SHP77 treated with DMSO at 0.1 percent for 48 hours (cell line): ENCODE results near the gene ANKS4B.
"Not testable (repeated sequence)": the region's sequence is repeated elsewhere in the genome, so short reads cannot be mapped to it uniquely, and the experiment has no call there.

Source experiments
- DNase-seq: peaks from one replicate; lab custom pipeline; 2025; lab: John Stamatoyannopoulos, UW

Gene ANKS4B

DNA sequence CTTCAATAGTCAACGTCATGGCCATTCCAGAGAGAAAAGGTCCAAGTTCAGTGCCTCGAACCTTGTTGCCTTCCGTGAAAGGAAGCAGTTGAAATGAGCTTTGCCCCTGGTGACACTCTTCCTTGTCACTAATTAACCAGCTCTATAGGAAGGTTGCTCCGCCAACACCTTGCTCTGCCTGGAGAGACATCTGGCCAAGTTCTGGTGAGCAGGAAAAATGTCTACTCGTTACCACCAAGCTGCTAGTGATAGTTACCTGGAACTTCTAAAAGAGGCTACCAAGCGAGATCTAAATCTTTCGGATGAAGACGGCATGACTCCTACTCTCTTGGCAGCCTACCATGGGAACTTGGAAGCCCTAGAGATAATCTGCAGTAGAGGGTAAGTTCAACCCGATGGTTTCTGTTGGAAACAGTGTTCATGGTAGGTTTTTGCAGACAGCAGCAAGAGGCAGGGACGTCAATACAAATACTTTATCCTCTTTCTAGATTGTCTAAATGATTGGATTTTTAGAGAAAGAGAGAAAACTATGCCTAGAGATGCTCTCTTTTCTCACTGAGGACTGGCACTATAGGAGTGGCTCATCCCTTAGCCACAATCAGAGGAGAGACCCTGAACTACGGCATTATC, at the start of gene ANKS4B:
ANKS4B (plus strand) TSS at position 179 of the 630 bp plus-strand sequence; CDS start at position 218, 39 bp downstream.
- DNase-seq, result no peak

DNA sequence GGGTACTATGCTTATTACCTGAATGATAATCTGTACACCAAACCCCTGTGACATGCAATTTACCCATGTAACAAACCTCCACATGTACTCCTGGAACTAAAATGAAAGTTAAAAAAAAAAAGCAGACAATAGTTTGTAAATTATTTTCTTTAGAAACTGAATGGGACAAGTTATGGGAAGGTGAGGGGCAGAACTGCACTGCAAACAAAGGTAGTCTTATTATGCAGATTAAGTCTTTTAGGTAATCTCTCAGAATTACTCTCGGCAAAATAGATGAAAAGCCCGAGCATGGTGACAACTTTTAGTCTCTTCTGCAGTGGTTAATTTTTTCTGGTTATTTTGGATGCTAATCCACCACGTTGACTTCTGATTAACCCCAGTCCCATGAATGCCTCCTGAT, 49.5 kb upstream of the ANKS4B start:
- no peak for DNase-seq

- no peak for DNase-seq
Observed at GRCh38 chr16:21184834-21185233, 48.7 kb upstream of the ANKS4B start.

- no peak for DNase-seq
Observed at GRCh38 chr16:21185659-21186325, 47.7 kb upstream of the ANKS4B start.

GRCh38 chr16:21186326-21186691, 47.2 kb upstream of the ANKS4B start:
- no peak for DNase-seq

GRCh38 chr16:21189311-21189710, 44.2 kb upstream of the ANKS4B start:
- DNase-seq, result no peak

DNA sequence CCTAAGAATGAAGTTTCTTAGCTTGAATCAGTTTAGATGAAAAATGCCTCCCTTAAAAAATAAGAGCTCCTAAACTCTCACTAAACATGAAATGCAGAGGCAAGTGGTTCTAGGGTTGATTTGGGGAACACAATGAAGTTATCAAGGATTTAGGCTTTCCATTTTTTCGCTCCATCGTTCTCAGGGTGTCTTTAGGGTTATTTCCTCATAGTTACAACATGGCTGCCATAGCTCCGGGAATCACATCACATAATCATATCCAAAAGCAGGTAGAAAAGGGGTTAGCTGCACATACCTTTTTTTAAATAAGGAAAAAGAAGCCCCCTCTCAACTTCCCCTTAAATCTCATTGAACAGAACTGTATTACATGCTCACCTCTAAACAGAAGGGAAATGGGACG, 43.5 kb upstream of the ANKS4B start:
- DNase-seq, result no peak

DNA sequence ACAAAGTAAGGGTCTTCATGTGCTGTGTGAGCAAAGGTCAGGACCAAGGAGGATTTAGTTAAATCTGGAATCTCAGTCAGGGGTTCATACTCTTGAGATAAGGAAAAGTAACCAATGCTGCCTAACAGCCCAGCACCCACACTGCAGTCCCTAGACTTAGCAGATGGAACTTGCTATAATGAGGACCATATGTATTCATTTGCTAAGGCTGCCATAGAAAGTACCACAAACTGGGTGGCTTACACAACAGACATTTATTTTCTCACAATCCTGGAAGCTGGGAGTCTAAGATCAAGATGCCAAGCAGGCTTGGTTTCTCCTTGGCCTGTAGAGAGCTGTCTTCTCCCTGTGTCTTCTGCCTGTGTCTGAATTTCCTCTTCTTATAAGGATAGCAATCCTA, 42.9 kb upstream of the ANKS4B start:
- no peak for DNase-seq

GRCh38 chr16:21192991-21193390, 40.5 kb upstream of the ANKS4B start:
- DNase-seq, result no peak

GRCh38 chr16:21194771-21195301, 38.7 kb upstream of the ANKS4B start:
- no peak for DNase-seq

- not testable (repeated sequence) for DNase-seq
Observed at GRCh38 chr16:21195330-21195729, 38.2 kb upstream of the ANKS4B start.

DNA sequence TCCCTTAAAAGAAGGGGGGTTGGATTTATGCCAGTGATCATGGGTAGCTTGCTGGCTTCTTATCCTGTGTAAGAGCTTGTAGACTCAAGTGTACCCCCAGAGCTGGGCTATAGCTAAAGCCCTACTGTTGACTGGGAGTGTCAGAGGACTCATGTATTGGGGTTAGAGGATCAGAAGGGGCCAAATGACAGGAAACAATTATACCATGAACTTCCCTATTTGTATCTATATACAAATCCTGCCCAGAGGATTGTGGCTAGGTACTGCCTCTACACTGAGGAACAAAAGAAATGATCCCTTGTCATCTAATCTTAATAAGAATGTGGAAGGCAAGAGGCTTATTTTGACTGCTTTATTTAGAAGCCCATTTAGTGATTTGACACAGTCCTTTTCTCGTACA, 36.4 kb upstream of the ANKS4B start:
- no peak for DNase-seq

DNA sequence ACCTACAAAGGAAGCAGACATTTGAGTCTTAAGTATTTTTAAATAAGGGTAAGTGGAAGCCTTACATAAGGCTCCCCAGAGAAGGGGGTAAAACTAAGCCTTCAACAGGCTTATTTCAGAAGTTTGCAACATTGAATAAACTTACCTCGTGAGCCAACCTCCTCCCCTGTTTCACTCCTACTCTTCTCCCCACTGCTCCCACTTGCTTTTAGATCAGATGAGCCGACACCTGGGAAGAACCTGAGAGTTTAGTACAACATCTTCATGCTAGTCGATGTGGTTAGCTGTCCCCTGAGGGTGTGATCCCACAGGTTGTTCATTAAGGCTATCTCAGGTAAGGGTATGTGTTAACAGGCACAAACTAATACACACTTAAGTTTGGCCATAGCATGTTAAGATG, 35.9 kb upstream of the ANKS4B start:
- DNase-seq, result no peak

DNA sequence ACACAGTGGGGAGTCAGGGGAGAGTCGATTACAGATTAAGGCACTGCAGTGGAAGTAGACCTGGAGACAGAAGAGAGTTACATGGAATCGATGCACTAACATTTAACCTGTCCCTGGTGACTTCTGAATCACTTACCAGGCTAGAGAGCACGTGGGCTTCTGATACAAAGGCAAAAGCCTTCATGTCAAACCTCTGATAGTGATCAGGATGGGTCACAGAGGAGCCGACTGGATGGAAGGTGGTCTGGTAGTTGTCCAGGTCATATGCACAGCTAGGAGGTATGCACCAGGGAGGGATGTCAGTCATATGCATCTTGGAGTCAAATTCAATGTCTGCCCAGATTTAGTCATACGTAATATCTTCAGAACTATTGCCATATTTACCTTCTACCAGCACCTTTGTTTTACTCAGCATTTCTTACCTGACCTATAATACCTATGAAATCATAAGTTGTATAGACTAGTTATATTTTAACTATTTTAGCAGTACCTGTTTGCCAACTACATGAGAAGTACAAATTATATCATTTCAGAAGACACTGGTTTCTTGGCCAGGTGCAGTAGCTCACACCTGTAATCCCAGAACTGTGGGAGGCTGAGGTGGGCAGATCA, 33.8 kb upstream of the ANKS4B start:
- DNase-seq, result no peak

- no peak for DNase-seq
Observed at GRCh38 chr16:21203155-21203797, 30.2 kb upstream of the ANKS4B start.

DNA sequence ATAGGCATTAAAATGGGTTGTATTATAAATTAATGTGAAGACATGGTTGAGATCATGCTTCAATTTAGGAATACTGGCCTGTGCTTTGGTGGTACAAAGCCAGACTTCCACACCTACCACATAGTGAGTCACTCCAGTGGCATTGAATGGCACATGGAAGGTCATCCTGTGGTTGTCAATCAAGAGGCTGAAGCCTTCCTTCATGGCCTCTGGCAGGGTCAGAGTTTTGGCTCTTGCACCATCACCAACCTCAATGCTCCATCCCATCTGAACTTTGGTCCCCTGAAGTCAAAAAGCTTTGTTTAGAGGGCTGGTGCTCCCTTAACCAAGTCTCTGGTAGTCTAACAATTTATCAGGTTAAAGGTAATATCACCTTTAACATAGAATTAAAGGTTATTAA, 28.2 kb upstream of the ANKS4B start:
- no peak for DNase-seq

DNA sequence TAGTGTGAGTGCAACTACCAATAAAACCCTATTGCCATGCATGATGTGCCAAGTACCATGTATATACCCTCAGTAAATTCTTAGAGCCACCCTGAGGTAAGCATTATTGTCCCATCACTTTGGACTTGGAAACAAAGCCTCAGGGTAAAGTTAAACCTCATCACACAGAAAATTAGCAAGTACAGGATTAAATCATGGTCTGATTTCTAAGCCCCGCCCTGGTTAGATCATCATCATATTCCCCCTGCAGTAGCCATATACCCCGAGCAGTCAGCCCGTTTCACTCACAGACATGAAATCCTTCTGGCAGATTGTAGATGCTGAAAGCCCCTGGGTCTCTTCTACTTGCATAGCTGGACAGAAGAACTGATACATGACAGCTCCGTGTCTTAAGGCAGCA, 26.9 kb upstream of the ANKS4B start:
- DNase-seq, result no peak

GRCh38 chr16:21208446-21209230, 24.9 kb upstream of the ANKS4B start:
- DNase-seq, result no peak

GRCh38 chr16:21211486-21211885, 22.0 kb upstream of the ANKS4B start, which contains the start of gene ZP2:
Gene ZP2 (minus strand): TSS chr16:21211574. CDS start chr16:21211547, 27 bp downstream.
- no peak for DNase-seq

DNA sequence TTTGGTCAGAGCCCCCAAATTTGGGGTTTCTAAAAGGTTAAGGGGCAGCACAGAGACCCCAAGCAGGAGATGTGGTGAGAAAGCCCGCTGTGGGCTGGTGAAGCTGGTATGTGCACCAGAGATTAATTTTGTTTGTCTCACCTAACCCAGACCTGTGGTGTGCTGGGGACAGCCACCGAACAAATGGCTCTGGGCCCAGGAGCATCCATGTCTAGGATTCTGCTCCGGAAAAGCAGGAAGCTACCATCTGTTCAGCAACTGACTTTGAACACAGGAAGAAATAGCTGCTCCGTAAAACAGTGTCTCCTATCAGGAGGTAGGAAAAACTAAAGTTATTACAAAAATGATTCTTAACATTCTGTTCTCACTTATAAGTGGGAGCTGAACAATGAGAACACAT, 19.4 kb upstream of the ANKS4B start:
- no peak for DNase-seq

DNA sequence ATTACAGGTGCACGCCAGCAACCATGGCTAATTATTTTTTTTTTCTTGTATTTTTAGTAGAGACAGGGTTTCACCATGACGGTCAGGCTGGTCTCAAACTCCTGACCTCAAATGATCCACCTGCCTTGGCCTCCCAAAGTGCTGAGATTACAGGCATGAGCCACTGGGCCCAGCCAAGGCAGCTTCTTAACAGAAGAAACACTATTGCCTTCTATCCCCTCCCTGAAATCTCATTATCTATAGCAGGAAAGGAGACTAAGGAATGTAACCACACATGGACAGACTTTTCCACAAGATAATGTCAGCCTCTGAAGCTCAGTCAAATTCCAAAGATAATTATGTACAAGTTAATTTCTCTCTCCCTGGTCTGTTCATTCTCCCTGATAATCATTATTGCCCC, 16.4 kb upstream of the ANKS4B start:
- DNase-seq, result no peak

DNA sequence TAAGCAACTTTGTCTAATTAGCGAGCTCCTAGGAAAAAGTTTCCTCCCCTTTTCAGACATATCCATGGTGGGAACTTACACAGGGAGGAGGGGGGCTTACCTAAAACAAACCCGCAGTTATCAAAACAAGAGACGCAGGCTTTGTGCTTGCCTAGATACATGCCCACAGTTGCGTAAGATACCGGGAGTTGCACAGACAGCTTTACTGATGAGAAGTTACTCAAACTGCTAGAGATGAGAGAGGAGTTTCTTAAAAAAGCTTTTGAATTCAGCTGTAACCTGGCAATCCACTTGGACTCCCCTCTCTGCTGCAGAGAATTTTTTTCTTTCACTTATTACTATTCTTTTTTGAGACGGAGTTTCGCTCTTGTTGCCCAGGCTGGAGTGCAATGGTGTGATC, 15.3 kb upstream of the ANKS4B start:
- DNase-seq, result no peak
